Activated CD4-positive, alpha-beta T cell treated with anti-CD3 and anti-CD28 coated beads for 24 hours (primary cell): ENCODE measurements around the gene GTF2F2.
"Not testable (repeated sequence)": the region's sequence is repeated elsewhere in the genome, so short reads cannot be mapped to it uniquely, and the experiment has no call there.

Experiments used
- DNase-seq, 2 donors: peaks; one replicate each; pipeline ENCODE4 v3.0.0-alpha.2; 2020; ENCODE audit warnings: low read depth in 2 of 2

The GTF2F2 gene

DNA sequence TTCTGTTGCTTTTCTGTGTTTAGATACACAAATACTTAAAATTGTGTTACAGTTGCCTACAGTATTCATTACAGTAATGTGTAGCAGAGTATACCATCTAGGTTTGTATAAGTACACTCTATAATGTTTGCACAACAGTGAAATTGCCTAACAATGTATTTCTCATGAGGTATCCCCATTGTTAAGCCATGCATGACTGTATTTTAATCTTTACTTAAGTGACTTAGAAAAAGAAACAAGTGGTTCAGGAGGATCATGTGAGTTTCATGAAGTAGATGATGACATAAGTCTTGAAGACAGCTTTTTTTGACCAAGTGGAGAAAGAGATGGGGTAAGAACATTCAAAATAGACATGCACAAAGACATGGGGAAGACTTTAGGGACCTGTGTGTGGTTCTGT is 88.9 kb downstream of the GTF2F2 start:
- no peak for DNase-seq

- no peak for DNase-seq
Measured at GRCh38 chr13:45215392-45216077, 95.2 kb downstream of the GTF2F2 start.

- no peak for DNase-seq
Measured at GRCh38 chr13:45216193-45216592, 95.9 kb downstream of the GTF2F2 start.

- DNase-seq, result no peak
Measured at GRCh38 chr13:45218689-45219088, 98.4 kb downstream of the GTF2F2 start.

GRCh38 chr13:45219123-45219891 is 99.0 kb downstream of the GTF2F2 start:
- DNase-seq, result no peak

DNA sequence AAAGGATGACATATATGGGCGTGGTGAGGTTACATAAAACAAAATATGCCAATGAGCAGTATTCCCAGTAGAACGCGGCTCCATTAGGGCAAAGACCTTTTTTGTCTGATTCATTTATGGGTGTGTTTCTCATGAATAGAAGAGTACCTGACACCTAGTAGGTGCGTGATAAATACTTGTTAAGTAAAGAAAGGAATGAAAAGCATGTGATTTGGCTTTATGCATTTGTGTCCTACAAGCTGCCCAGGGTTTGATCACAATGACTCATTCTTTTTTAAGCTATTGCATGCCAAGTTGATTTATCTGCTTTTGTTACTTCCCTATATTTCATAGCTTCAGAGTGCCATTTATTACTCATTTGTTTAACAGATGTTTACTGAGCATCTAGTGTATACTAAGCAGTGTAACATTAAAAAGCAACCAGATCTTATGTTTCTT is 99.6 kb downstream of the GTF2F2 start:
- DNase-seq, result no peak

DNA sequence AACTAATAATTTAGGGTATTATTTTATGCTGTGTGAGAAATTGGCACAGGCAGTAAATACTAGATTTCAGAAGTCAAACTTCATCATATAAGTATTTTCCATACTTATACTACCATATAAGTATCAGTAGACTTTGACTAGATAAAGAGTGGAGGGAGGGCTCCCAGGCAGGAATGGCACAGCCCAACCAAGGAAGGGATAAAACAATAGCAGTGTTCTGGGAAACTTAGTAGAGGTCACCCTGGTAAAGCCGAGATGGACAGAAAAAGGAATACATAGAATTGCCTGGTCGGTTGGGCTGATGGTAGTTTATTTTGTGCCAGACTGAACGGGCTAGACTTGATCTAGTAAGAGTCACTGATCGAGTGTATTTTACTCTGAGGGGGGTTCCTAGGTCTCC is 100.1 kb downstream of the GTF2F2 start:
- no peak for DNase-seq

GRCh38 chr13:45222516-45222915 is 102.2 kb downstream of the GTF2F2 start:
- DNase-seq, result no peak

GRCh38 chr13:45222919-45223318 is 102.6 kb downstream of the GTF2F2 start:
- no peak for DNase-seq

DNA sequence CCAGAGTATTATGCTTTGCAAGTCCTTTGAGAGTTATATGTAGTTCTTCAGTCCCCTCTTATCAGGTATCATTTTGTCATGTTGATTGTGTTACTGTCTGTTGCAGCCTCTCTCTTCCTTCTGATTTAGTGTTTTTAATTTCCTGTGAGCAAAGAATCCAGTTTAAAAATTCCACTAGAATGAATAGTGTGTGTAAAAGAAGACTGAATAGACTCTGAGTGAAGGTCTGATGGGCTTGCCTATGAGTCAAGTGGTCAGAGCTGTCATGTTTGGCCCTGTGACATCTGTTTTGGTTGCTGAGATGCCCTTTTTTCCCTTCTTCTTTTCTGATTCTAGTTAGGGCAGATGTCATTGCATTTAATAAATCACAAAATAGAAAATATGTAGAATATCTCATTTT is 103.9 kb downstream of the GTF2F2 start:
- no peak for DNase-seq

DNA sequence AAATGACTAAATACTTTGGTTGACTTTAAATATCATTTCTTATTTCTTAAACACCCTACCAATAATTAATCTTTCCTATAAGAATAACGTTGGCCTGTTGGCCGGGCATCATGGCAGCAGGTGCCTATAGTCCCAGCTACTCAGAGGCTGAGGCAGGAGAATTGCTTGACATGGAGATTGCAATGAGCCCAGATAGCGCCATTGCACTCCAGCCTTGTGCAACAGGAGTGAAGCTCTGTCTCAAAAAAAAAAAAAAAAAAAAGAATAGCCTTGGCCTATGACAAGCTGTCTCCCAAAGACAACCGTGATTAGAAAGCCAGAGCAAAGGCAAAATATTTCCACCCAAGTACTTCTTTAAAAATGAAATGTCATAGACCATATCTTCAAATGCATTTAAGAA is 105.1 kb downstream of the GTF2F2 start:
- DNase-seq, result no peak

GRCh38 chr13:45226024-45226423 is 105.7 kb downstream of the GTF2F2 start:
- no peak for DNase-seq

DNA sequence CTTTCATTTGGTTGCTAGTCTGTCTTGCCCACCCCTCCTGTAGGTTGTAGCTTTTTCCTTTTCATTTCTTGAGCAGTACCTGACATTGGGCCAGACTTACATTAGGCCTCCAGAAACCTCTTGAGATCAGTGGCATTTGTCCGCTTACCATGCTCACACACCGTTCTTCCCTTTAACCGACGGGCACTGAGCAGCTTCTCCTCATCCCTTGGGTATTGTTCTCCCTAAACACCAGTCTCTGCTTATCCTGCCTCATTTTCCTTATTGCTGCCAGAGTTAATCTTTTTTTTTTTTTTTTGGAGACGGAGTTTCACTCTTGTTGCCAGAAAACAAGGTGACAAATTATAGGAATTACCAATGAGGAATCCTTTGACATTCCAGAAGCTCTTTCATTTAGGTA is 107.7 kb downstream of the GTF2F2 start:
- no peak for DNase-seq

GRCh38 chr13:45229172-45229571 is 108.9 kb downstream of the GTF2F2 start:
- no peak for DNase-seq

DNA sequence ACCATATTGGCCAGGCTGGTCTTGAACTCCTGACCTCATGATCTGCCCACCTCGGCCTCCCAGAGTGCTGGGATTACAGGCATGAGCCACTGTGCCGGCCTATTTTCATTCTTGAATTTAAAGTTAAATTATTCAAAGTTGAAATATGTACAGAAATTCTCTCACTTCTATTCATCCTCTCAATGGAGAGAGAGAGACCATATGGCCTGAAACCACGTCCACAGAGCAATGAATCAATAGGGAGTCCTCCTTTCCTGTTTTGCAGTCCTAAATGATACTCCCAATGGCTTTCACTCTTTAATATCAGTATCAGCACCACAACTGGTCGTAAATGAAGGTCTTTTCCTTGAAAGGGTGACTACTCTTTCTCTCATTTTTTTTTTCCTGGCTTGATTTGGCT is 111.0 kb downstream of the GTF2F2 start:
- DNase-seq, result no peak

- DNase-seq, result no peak
Measured at GRCh38 chr13:45231722-45232121, 111.4 kb downstream of the GTF2F2 start.

DNA sequence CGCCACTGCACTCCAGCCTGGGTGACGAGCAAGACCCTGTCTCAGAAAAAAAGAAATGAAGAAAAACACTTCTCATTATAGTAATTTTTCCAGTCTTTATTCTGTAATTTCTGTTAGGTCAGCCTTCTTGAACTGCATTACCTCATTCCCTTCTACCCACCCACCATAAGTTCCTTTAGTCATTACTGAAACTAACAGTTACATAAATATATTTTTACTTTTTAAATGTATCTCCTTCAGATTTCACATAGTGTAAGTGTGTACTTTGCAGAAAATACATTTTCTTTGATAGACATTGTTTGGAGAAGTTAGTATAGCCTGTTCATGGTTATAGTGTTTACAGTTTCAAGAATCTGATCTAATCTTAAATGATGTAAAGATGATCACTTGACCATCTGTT is 112.3 kb downstream of the GTF2F2 start:
- no peak for DNase-seq

DNA sequence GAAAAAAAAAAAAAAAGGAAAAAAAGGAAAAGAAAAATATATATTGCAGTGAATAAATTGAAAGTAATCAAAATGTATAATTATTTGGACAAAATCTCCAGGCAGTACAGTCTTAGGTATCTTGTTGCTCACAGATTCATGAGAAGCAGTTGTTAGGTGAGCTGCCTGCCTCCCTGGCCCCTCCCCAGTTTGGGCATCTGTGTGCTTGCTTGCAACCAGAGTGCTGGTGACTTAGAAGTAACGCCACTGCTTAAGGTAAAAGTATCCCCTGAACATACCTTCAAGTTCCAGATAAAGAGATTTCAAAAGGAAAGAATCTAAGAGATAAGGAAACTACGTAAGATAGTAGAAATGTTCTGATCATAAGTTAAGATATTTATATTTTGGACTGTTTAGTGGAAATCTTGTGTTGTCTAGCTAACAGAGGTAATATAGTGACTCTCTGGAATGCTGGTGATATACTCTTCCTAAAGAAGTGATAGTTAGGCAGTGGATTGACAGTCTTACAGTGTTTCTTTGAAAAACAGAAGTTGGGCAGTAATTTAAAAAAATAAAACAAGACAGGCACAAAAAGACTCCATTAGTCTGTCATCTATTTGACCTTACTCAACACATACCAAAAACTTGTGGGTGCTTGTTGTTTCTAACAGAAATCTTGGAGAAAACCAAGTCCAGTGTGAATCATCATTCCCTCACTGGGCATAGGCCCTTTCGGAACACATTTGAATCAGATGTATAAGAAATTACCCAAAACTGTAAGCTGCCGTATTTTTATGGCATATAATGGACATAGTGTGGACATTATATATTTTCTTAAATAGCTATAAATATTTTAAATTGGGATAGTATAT is 118.9 kb downstream of the GTF2F2 start:
- DNase-seq, result no peak

DNA sequence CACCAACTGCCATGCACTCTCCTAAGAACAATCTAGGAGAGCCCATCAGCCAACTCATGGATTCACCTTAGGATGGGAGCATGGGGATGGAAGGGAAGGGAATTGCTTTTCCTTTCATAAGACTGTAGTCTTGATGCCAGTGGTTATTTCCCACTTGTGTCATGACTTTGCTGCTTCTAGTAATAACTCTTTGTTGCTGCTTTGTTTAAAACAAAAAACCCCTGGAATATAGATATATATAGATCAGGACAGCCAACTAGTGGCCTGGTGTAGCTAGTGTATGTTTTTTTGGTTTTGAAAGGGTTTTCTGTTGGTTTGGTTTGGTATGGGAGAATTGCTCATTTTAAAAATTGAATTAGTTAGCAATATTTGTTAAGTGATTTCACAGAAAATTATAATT is 119.8 kb downstream of the GTF2F2 start:
- no peak for DNase-seq

DNA sequence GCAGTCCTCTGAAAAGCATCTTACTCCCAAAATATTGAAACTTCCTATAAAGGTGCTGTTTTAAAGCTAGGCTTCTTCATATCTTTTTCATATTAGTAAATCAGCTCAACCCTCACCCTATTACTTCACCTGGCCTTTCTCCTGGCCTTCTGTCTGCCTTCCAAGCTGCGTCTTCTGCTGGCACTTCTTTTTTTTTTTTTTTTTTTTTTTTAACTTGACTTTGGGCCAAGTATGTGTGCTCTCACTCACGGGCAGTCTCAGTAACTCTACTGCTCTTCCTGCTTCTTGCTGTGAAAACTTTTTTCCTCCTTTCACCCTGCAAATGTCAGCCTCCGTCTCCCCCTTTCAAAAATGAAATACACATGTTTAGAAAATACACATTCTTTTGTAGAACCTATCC is 121.8 kb downstream of the GTF2F2 start:
- DNase-seq, result no peak

DNA sequence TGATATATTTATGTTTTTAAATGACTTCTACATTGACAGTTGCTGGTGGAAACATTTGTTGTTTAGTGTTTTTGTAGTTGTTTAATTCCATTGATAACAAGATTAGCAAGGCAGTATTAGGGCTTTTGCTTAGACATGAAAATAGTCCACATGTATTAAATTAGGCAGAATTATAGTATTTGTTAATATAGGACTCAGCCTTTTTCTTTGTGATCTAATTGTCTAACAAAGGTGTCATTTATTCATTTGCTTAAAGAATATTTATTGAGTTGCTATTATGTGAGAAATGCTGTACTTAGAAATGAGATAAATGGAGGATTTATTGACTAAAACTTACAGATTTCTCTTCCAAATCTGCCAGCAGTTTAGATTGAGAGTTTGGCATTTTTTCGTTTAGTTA is 122.2 kb downstream of the GTF2F2 start:
- no peak for DNase-seq

DNA sequence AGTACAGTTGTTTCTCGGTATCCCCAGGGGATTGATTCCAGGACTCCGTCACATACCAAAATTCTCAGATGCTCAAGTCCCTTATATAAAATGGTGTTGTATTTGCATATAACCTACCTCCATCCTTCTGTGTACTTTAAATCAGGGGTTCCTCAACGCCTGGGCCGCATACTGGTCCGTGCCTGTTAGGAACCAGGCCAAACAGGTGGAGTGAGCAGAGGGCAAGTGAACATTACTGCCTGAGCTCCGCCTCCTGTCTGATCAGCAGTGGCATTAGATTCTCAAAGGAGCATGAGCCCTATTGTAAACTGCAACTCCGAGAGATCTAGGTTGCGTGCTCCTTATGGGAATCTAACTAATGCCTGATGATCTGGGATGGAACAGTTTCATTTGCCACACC is 122.8 kb downstream of the GTF2F2 start:
- no peak for DNase-seq

GRCh38 chr13:45244736-45245135 is 124.4 kb downstream of the GTF2F2 start:
- DNase-seq, result not testable (repeated sequence)
